Measurements from ENCODE around the gene FAM168B.

GRCh38 chr2:131058214-131058843 lies 34.9 kb downstream of the FAM168B start:
- TF ChIP-seq CTCF (IDR thresholded peaks at IDR 0.05) (no peak), POLR2A (IDR thresholded peaks at IDR 0.05) (no peak)

Measured in body of pancreas (tissue), 4 donors.